DMS53 (cell line): ENCODE data around the gene WDR46.

Experiments used
- DNase-seq: peaks from one replicate; lab custom pipeline; 2025; lab: John Stamatoyannopoulos, UW

The WDR46 gene

DNA sequence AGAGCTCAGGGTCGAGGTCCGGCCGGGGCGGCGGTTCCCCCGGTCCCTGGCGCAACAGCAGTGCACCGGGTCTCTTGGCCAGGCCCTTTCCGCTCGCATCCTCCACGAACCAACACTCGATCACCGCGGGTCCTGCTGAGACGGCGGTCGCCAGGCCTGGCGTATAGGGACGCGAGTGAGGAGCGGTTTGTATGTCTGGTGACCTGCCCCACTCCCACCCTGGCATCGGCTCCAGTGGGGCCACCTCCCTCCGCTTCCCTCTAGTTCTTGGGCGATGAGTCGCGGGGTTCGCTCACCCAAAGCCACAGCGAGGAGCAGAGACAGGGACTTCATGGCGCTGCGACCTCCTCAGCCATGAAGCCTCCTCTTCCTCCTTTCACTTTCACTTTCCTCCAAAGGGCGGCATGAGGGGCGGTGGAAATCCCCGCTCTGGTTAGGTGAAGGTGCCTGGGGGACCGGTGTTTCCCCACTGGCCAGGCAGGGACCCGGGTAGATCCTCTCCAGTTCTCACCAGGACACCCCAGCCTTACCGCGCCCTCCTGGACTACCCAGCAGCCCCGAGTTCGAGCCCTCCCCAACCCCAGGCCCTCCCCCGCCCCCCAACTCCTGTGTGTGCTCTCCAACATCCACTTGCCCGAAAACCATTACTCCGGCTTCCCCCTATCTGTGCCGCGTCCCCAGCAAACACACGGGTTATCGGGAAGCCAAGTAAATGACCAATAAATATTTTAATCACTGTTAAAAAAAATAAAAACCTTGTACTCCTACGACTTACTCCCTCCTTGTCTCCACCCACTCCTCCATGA, 24.9 kb upstream of the WDR46 start, which contains the start of gene TAPBP:
Gene TAPBP (minus strand): TSS at position 370 of the 806 bp plus-strand sequence. CDS start 37 bp downstream, at position 333.
- DNase-seq, result peak; percentile 86

DNA sequence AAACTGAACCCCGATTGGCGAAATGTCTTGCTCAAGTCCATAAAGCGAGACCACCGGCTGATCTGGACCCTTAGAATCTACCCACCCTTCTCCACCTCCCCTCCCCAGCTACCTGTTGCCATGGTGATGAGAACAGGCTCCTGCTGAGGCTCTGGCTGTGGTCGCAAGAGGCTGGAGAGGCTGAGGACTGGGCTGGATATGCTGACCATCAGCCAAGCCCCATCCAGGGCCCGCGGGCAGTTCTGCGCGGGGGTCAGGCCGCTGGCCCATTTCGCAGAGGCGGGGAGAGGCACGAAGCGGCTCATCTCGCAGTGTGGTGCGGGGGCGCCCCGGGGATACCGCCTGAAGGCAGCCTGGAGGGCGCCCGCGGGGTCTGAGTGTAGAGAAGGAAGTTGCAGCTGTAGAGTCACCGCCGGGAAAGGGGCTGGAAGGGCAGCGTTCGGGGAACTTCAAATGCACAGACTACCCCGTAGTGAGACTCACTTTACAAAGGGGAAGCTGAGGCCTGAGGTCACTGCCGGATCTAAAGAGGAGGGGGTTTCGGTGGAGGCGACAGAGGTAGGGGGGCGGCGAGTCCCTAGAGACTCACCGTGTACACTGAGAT, 24.2 kb upstream of the WDR46 start:
- peak; percentile 72 for DNase-seq

DNA sequence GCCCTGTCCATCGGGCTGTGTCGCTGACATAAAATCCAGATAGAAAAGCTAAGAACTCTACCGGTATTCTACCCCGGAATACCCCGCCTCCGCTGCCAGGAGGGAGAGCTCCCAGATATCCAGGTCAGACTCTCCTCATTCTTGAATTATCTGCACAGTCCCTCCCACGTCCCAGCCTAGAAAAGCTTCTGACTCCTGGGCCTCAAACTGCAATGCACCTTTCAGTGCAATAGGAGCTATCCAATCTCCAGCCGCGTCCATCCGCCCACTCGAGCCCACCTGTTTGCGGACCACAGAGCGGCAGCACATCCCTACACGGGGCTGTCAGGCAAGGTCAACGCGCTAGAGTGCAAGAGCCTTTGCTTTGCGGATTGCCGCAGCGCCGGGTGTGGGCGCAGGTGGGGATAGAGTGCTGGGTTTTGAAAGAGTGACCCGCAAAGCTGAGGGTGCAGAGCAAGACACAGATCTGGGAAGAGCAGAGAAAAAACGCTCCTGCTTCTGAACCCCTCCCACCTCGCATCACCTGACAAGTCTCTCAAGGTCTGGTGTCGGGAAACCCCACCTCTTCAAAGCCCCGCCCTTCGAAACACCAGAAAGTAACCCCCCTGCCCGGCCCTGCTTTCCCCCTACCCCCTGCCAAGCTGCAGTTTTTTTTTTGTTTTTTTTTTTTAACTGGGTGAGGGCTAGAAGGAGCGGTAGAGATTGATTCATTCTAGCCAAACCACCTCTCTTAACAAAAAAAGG, 23.5 kb upstream of the WDR46 start:
- DNase-seq, result peak; percentile 91

DNA sequence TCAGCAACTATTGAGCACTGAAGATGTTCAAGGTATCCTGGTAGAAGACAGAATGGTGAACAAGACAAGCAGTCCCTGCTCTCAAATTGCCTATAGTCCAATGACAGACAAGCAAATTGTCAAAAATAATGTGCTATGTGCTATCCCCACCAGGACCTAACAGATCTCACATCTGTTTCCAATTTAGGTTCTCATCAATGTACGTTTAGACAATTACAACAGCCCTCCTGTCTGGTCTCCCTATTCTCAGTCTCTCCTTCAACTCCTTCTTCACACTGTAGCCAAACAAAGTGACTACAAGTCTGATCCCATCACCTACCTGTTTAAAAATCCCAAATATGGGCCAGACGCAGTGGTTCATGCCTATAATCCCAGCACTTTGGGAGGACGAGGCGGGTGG, 17.3 kb upstream of the WDR46 start:
- DNase-seq, result no peak

DNA sequence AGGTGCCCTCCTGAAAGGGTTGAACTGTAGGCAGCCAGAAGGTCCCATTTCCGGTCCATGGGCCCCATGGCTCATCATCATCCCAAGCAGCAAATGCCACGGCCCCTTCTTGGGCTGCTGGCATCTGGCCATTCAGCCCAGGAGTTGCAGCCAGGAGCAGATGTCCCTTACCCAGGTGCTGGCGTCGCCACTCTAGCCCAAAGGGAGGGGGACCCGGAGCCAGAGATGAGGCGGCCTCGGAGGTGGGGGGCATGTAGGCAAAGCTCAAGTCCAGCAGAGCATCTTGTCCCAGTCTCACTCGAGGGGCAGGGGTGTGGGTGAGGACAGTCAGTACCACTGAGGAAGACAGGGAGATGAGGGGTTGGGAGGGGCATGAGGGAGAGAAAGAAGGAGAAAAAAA, 16.0 kb upstream of the WDR46 start:
- DNase-seq, result no peak

DNA sequence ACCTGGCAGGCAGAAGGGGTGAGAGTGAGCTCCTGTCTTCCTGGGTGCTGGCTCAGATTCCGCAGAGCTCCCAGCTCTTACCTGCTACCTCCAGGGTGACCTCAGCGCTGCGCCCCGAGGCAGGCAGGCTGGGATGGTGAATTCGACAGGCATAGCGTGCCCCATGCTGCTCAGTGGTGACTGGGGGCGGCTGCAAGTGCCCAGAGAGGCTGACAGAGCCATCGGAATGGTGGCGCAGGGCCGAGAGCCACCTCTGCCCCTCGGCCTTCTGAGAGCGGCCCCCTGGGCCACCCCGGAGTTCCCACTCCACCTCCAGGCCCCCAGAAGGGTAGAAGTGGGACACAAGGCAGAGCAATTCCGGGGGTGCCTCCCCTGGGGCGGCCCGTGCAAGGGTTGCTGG, 15.2 kb upstream of the WDR46 start:
- no peak for DNase-seq

DNA sequence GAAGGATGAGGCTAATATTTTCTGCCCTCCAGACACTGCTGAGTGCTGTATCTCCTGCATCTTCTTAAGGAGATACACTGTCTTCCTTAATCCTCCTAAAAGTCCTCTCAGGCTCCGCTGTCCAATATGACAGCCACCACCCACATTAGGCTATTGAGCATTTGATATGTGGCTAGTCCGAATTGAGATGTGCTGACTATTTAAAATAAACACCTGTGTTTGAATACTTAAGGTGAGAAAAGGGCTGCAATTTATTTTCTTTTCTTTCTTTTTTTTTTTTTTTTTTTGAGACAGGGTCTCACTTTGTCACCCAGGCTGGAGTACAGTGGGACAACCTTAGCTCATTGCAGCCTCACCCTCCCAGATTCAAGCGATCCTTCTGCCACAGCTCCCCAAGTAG, 12.8 kb upstream of the WDR46 start:
- no peak for DNase-seq

DNA sequence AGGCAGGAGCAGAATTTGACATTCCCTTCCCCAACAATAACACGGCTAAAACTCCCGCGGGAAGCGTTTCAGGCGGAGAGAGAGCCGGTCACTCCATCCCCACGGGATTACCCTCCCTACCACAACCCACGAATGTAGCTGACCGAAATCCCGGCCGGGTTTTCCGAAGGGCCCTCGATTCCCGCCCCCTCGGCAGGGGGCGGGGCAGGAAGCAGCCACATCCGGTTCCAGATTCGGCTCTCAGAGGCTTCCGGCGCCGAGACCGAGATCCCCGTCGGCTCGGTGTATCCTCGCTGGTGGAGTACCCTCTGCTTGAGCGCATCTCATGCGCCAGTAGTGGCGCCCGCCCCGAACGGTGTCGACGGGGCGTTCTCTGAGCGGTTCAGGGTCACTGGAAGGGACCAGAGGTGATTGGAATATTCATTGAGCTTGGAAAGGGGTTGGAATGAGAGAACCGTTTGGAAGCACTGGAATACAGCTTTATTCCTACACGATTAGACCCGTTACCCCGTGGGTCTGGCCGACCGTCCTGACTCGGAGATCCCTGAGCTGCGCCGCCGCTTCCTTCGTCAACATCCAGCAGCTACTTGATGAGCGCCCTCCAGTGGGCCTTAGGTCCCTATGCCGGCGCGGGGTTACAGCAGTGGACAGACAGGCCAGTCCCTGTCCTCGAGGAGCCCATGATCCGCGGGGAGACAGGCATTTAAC, 10.4 kb upstream of the WDR46 start:
- peak; percentile 98 for DNase-seq

DNA sequence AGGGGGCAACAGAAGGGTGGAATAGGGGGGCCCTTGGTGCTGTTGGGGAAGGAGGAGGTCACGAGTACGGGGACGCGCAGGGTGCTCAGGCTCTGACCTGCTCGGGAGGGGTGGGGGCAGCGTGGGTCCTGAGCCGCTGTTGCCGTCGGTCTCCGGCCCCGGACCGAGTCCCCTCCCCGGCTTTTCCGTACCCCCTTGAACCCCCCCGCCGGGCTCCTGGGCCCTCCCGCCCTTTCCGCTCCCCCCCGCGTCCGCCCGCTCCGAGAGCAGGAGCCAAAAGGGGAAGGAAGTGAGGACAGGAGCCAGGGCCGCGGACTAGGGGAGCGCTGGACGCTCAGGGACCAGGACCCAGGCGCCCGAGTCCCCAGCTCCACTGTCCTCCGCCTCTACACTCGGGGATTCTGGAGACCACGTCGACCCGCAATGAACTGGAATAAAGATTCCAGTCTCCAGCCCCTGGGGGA, 9.8 kb upstream of the WDR46 start, which contains the start of gene RGL2:
Gene RGL2 (minus strand): TSS at position 170 of the 464 bp plus-strand sequence. CDS start 332 bp downstream, outside the sequence.
- DNase-seq, result peak; percentile 84

DNA sequence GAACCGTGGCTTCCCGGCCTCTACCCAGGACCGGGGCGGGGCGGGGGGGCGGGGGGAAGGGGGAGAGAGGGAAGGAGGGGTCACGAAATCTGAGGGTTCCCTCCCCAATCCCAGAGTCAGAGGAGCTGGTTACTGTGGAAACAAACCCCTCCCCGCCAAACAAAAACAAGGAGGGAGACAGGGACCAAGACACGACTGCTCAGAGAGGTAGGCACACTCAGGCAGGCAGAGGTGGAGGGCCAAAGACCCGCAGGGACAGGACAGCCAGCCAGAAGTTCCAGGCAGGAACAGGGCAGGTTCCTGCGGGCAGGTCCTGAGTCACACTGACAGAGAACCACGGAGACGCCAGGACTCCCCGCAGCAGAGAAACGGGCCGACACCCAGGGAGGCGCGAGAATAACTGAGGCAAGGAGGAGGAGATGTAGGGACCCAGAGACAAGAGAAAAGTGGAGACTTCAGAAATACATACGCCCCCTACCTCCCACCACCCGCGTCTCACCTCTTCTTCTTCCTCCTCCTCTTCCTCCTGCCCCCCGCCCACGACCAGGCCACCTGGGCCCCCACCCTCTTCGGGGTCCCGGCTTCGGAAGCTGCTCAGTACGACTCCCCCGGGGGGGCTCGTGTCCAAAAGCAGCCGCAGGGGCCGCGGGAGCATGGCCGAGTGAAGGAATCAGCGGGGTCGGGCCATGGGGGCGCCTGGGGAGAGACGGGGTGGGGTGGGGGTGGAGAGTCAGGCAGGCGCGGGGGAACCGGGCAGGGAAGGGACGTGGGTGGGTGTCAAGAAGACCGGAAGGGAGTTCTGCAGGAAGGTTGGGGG, 9.1 kb upstream of the WDR46 start:
- DNase-seq, result peak; percentile 88

DNA sequence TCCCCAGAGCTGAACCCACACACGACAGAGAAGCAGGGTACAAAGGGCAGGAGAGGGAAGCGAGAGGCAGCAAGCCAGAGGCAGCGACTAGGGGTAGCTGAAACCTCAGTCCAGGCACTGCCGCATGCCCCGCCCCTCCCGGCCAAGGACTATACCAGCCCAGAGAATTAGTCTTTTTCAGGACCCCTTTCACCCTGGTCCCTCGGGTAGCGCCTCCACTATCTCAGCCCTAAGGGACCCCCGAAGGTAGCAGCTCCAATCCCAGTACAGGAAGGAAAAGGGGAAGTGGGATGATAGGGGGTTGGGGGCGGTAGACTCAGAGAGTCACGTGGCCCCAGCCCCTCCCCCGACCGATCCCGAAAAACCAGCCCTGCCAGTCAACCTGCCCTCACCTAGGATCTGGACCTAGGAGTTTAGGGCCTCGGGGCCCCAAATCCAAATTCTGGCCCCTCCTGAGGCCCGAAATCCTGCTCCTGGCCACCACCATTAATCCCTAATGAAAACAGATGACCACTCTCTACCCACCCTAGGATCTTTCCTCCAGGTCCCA, 8.4 kb upstream of the WDR46 start:
- peak; percentile 71 for DNase-seq

DNA sequence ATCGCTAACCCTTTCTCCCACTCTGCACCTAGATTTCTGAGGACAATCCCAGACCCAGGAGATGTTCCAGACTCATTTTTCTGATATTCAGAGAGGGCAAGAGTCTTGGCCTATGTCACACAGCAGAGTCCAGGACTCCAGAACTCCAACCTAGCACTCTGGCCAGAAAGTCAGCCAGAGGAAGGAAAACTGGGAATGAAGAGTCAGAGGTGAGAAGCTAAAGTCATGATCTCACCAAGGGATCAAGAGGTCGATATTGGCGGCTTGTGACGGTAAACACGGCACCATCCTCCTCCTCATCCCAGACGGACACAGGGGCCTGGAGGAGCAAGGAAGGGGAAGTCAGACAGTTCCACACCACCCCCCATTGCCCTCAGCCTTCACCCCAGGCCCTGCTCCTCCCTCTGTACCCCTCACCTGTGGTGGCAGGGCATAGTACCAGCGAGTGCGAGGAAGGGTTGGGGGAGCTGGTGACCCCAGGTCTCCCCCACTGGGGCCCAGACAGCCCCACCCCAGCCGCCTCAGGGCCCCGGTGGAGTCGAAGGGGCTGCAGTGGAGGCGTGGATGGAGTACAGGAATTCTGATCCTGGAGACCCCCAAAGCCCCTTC, 7.9 kb upstream of the WDR46 start:
- no peak for DNase-seq

DNA sequence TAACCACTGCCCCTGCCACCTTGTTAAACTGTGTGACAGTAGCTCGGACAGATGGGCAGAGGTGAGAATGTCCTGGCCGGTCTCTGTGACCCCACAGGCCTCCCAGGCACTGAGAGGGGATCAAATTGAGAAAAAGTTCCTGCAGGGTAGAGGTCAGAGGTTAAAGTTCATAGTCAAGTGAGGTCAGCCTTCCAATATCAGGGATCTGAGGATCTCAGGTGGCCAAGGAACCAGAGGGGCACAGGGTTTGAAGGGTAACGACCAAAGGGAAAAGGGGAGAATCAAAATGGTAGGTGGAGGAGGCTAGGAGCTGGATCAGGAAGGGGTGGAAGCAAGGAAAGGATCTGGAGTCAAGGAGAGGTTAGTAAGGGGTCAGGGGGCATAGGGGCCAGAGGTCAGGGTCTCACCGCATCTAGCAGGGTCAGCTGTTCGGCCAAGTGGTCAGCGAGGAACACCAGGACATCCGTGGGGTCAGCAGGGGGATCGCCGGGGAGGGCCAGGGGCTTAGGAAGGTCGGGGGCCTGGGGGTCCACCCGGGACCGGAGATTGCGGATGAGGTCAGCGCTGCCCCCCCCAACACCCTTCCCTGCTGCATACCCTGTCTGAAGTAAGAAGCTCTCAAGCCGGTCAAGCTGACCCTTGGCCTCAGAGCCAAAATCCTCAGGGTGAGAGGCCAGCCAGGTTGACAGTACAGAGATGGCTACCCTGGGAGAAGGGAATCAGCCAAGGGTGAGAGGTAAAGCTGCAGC, 6.8 kb upstream of the WDR46 start:
- DNase-seq, result no peak

DNA sequence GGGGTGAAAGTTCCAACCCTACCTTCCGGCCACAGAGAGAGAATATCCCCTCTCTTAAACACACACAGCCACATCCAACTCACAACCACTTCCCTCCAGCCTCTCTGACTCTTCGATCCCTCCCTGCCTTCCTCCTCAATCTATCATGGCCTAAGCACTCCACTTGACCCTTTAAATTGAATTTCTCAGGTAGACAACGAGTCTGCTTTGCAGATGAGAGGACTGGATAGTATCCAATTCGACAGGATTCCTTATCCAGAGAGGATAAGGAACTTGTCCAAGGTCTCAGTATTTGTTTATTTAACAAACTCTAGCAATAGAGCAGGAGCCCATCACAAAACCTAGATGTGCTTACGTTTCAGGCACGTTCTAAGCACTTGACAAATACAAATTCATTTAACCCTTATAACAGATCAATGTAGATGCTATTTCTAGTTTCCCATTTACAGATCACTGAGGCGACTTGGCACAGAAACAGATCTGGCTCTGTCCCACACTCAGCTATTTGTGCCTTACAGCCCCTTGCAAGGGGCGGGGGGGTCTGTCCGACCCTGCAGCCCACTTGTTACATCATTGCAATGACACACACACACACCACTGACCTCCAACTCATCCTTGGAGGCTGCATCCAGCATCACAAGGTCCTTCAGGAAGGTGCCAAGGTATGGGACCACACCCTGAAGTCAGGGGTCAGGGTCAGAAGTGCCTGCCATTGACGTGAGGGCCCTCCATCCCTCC, 5.2 kb upstream of the WDR46 start:
- no peak for DNase-seq

DNA sequence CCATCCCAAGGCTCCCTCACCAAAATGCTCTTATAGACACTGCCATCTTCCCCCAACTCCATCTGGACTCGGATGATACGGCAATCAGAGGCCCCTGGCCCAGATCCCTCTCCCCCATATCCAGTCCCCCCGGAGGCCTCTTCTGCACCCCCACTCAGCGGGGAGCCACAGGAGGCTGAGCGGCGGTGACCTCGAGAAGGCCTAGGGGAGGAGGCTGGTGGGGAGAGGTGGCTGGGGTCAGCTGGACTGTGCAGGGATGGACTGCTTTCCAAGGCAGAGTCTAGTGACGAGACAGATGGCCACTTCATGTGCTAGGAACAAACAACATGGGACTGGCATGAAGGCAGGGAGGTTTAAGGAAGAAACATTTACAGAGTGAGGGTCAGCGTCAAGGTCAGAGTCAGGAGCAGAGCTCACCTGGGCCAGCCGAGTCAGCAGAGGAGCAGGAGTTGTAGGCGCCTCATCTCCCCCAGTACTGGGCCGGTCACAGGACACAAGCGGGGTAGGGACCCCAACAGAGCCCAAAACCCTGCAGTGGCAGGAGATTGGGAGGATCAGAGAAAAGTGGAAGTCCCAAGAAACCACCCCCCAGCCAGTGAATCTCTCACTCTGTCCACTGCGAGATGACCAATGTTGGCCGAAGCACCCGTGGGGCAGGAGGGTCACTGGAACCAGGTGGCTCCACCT, 4.1 kb upstream of the WDR46 start:
- DNase-seq, result no peak

DNA sequence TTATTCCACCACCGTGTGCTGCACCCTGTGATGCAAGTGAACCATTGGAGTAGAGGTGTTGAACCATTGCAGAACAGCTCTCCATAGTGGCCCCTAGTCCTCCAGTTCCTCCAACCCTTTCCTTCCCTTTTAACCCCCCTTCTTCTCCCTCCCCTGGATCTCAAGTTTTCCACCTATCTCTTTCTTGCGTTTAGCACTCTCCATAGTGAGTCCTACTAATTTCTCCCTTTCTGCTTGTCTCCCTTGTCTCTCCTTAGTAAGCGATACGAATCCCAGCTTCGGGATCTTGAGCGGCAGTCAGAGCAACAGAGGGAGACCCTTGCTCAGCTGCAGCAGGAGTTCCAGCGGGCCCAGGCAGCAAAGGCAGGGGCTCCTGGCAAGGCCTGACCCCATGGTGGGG, 1.4 kb upstream of the WDR46 start:
- no peak for DNase-seq

DNA sequence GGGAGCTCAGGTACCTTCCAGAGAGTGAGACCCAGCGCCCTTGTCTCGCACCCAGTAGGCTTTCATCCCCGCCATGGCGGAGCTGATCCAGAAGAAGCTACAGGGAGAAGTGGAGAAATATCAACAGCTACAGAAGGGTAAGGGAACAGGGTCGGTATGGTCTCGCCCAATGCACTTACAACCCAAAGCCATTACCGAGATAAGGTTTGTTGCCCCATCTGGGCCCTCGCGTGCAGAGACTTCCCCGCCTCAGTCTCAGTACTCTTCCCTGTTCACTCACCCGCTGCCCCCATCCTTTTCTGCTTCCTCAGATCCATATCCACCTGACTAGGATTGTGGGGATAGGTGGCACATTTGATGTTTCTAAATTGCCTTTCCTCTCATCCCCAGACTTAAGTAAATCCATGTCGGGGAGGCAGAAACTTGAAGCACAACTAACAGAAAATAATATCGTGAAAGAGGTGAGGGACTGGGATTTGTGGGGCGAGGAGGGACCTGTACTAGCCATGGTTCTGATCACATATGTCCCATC, 811 bp upstream of the WDR46 start:
- DNase-seq, result peak; percentile 53
